ENCODE results near the gene FAM177A1. TPM values are rescaled to one million over a fixed set of nuclear protein-coding genes. Genes with fewer than 3 reads are reported as not detected.

The FAM177A1 gene
- total and polyA plus RNA-seq, 9 of the 15 experiments (the other 6 are each of a cell fraction or from before 2014, with no cell fraction given), result 7.7 to 36.2 (median 29.9) TPM

DNA sequence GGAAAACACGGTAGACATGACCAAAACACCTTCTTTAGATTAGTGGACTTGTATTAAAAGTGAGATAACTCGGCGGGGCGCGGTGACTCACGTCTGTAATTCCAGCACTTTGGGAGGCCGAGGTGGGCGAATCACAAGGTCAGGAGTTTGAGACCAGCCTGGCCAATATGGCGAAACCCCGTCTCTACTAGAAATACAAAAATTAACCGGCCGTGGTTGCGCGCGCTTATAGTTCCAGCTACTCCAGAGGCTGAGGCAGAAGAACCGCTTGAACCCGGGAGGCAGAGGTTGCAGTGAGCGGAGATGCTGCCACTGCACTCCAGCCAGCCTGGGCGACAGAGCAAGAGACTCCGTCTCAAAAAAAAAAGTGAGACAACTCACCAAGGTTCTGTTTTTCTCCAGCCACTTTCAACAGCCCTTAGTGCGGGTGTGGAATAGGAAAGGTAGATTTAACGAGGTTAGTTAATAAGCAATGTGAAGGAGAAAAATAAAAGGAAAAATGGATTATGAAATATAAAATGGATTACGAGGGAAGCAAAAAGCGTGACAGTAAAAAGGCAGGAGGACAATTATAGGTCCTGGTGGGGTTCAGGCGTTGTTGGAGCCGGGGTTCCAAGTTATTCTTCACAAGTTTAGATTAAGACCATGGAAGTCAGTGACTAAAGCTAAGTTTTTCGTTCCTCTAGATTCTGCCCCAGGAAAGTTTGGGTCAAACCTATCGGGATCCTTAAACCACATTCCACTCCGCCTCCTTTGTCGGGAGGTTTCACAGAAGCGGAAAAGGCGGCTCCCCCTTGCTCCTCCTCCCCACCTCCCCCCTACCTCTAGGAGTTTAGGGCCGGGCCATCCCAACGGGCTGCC lies 75.2 kb downstream of the FAM177A1 start:
- H3K9ac ChIP-seq (ENCODE audit: insufficient read depth in 1 of 2, low read depth in 2 of 2, low read length in 2 of 2), result peak overlapping the region; percentile 94 to 96
- peak overlapping the region; percentile 99 for H3K27ac ChIP-seq (ENCODE audit: extremely low read depth, low read depth, low read length)
- in situ Hi-C loops (cut with MboI) (no loop called here), intact Hi-C loops (cut with micrococcal nuclease) (loop anchor here (5.0 to 10.0 kb wide), 2 partner anchors 139 to 246 kb away; partner anchors contain the start of genes BAZ1A and SRP54)
- no peak for ATAC-seq
- H3K9me3 ChIP-seq (replicated peaks; ENCODE audit: control insufficient read depth, insufficient read depth, low read depth, low read length), result no peaks in the 10 kb centered on the region
- DNase-seq (ENCODE audit: extremely low read depth in 1 of 4, low spot score in 3 of 4), result peak in 2 of 4 experiments; percentile 45 to 89
- H3K27me3 ChIP-seq (ENCODE audit: control insufficient read depth in 2 of 2, insufficient read depth in 2 of 2, low read length in 2 of 2), result no peaks in the 10 kb centered on the region
- ChIA-PET CTCF (ENCODE audit: low intra/inter-chr PET ratio) (no interaction called here), POLR2A (interaction anchor here (0.6 to 1.7 kb wide), 10 partner anchors 9 to 699 kb away, joined by 3 to 6 read pairs (median 4); partner anchors contain the start of genes CFL2, FAM177A1 and NFKBIA)
- 2% methylated on average over 25 of the region's 34 CpGs for WGBS (ENCODE audit: insufficient coverage, low coverage, missing lambda C conversion rate)
- H3K79me2 ChIP-seq (ENCODE audit: control insufficient read depth, insufficient read depth, low read length), result peaks cover 47% of the 10 kb centered on the region
- H3K4me2 ChIP-seq (ENCODE audit: insufficient read depth, low read length), result peak overlapping the region; percentile 94
- peaks cover 10% of the 10 kb centered on the region; the same call in 2 of the 3 replicates for H3K36me3 ChIP-seq (ENCODE audit: control insufficient read depth, insufficient read depth, low read length)
- H2AFZ ChIP-seq (ENCODE audit: low read depth, low read length), result peak overlapping the region; percentile 97
- H3K9me1 ChIP-seq (ENCODE audit: control insufficient read depth, insufficient read depth, low read length), result no peaks in the 10 kb centered on the region
- peaks cover 4 to 9% of the 10 kb centered on the region in 2 experiments; a peak in 3 of 5 replicates for H3K4me1 ChIP-seq (replicated peaks in 1 of 2; ENCODE audit: control insufficient read depth in 2 of 2, insufficient read depth in 2 of 2, low read length in 2 of 2)
- peak overlapping the region; percentile 62 for H3K4me3 ChIP-seq
- no peaks in the 10 kb centered on the region for H4K20me1 ChIP-seq (replicated peaks; ENCODE audit: control insufficient read depth, insufficient read depth, low read length)
- FAIRE-seq, result peak; percentile 23
- BruUV-seq (replicated peaks), result TSS peak; percentile 78
- TF ChIP-seq, protein P1, sequence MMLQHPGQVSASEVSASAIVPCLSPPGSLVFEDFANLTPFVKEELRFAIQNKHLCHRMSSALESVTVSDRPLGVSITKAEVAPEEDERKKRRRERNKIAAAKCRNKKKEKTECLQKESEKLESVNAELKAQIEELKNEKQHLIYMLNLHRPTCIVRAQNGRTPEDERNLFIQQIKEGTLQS (IDR thresholded peaks at IDR 0.05), result peak; percentile 48
- TF ChIP-seq, protein P1 (CRISPR knock-in tag; conservative IDR thresholded peaks at IDR 0.05), result no peak
- TF ChIP-seq, protein P2, sequence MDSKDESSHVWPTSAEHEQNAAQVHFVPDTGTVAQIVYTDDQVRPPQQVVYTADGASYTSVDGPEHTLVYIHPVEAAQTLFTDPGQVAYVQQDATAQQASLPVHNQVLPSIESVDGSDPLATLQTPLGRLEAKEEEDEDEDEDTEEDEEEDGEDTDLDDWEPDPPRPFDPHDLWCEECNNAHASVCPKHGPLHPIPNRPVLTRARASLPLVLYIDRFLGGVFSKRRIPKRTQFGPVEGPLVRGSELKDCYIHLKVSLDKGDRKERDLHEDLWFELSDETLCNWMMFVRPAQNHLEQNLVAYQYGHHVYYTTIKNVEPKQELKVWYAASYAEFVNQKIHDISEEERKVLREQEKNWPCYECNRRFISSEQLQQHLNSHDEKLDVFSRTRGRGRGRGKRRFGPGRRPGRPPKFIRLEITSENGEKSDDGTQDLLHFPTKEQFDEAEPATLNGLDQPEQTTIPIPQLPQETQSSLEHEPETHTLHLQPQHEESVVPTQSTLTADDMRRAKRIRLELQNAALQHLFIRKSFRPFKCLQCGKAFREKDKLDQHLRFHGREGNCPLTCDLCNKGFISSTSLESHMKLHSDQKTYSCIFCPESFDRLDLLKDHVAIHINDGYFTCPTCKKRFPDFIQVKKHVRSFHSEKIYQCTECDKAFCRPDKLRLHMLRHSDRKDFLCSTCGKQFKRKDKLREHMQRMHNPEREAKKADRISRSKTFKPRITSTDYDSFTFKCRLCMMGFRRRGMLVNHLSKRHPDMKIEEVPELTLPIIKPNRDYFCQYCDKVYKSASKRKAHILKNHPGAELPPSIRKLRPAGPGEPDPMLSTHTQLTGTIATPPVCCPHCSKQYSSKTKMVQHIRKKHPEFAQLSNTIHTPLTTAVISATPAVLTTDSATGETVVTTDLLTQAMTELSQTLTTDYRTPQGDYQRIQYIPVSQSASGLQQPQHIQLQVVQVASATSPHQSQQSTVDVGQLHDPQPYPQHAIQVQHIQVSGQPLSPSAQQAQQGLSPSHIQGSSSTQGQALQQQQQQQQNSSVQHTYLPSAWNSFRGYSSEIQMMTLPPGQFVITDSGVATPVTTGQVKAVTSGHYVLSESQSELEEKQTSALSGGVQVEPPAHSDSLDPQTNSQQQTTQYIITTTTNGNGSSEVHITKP (IDR thresholded peaks at IDR 0.05; ENCODE audit: partially characterized antibody), result peak; percentile 65
- no peak for TF ChIP-seq HNRNPL (IDR thresholded peaks at IDR 0.05; ENCODE audit: low read depth, low read length)
- peak; percentile 25; the same call in 1 of the 2 replicates for TF ChIP-seq TEAD4 (IDR thresholded peaks at IDR 0.05; ENCODE audit: low read length)
- no peak for TF ChIP-seq TEAD4 (CRISPR knock-in tag; IDR thresholded peaks at IDR 0.05; ENCODE audit: borderline replicate concordance)
- peak; percentile 18 for TF ChIP-seq SAP30 (IDR thresholded peaks at IDR 0.05; ENCODE audit: borderline replicate concordance, insufficient read depth, low read depth, low read length, poor library complexity, severe bottlenecking)
- TF ChIP-seq NEUROD1 (IDR thresholded peaks at IDR 0.05; ENCODE audit: borderline replicate concordance, low read depth, low read length, partially characterized antibody), result peak; percentile 17
- peak; percentile 16 for TF ChIP-seq TAF9B (IDR thresholded peaks at IDR 0.05; ENCODE audit: partially characterized antibody)
- 0 out of 2 replicates have a peak, but pooled peaks have one; percentile 31 for TF ChIP-seq ZNF766 (CRISPR knock-in tag; conservative IDR thresholded peaks at IDR 0.05)
- TF ChIP-seq MAZ (CRISPR knock-in tag; conservative IDR thresholded peaks at IDR 0.05 in 1 of 2, IDR thresholded peaks at IDR 0.05 in 1 of 2), result peak in 1 of 2 experiments; percentile 68; a peak in 2 of 4 replicates
- TF ChIP-seq, protein P3, sequence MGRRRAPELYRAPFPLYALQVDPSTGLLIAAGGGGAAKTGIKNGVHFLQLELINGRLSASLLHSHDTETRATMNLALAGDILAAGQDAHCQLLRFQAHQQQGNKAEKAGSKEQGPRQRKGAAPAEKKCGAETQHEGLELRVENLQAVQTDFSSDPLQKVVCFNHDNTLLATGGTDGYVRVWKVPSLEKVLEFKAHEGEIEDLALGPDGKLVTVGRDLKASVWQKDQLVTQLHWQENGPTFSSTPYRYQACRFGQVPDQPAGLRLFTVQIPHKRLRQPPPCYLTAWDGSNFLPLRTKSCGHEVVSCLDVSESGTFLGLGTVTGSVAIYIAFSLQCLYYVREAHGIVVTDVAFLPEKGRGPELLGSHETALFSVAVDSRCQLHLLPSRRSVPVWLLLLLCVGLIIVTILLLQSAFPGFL (CRISPR knock-in tag; IDR thresholded peaks at IDR 0.05), result no peak
- TF ChIP-seq POLR2A (conservative IDR thresholded peaks at IDR 0.05), result peak; percentile 69; the same call in 1 of the 2 replicates
- TF ChIP-seq BRD9 (IDR thresholded peaks at IDR 0.05; ENCODE audit: low read depth, partially characterized antibody), result peak; percentile 22

All from K562 (cell line).